AG08396 (cell line): ENCODE measurements around the gene PATJ.
"Not testable (repeated sequence)": the region's sequence is repeated elsewhere in the genome, so short reads cannot be mapped to it uniquely, and the experiment has no call there.

Source experiments
- DNase-seq: peaks from one replicate; pipeline ENCODE4 v3.0.0; 2012; ENCODE audit warnings: low spot score, mixed read lengths

The PATJ gene

DNA sequence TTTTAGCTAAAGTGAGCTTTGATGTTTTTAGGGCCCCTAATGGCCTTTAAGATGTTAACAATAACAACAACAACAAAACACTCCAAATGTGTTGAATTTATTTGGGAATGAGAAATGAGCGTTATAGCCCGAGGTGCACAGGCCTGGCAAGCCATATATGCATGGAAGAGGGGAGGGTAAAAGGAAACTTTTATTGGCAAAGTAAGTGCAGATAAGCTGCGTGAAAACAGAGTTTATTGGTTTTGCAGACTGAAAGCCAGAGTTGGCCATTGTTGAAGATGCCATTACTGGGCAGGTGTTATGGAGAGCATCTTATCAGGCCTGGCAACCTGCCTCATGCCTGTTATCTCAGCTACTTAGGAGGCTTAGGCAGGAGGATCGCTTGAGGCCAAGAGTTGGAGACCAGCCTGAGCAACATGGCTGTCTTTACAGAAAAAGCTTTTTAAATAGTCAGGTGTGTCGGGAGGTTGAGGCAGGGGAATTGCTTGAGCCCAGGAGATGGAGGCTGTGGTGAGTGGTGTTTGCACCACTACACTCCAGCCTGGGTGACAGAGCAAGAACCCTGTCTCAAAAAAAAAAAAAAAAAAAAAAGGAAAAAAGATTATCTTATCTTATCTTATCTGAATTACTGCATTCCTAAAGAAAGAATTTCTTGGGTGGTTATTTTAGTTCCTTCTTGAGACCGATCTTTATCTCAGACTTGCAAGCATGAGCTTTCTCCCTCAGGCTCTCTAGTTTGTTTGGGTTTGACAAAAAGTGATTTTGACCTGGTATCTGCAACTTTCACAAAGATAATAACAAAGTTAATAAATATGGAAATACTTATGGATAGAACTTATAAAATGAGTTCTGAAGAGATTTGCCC lies 1.7 kb downstream of the PATJ start:
- no peak for DNase-seq

DNA sequence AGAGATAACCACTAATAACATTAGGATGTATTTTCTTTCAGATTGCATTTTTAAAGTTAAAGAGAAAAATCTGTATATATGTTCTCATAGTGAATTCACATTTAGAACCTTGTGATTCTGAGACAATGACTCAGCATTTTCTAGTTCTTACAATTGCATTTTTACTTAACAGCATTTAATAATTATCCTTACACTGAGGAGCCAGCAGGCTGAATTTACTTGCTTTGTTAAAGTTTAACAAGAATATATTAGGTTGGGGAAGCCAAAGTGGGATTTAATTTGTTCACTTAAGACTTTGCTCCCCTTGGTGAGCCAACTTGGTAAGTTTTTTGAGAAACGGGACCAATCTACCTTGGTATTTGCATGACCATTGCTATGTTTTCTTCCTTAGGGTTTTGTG lies 4.5 kb downstream of the PATJ start:
- DNase-seq, result no peak

DNA sequence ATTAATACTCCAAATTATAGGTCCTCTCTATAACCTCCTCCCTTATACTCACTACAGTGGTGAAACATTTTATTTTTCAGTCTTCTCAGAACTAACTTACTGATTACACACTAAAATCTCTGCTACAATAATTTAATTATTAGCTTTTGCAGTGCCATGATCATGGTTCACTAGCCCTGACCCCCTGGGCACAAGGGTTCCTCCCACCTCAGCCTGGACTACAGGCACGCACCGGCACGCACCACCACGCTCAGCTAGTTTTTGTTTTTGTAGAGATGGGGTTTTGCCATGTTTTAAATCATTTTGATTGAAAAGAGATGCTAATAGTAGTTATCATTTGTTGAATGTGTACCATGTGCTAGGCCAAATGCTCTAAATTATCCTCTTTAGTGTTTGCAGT lies 6.3 kb downstream of the PATJ start:
- no peak for DNase-seq

DNA sequence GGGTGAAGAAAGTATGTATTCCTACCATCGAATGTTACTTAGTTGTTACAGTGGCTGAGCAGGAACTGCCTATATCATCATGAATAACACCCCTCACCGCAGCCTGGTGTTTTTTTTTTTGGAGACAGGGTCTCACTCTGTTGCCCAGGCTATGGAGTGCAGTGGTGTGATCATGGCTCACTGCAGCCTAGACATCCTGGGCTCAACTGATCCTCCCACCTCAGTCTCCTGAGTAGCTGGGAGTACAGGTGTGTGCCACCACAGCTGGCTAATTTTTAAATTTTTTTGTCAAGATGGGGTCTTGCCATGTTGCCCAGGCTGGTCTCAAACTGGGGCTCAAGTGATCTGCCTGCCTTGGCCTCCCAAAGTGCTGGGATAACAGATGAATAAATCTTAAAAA lies 7.3 kb downstream of the PATJ start:
- DNase-seq, result no peak

DNA sequence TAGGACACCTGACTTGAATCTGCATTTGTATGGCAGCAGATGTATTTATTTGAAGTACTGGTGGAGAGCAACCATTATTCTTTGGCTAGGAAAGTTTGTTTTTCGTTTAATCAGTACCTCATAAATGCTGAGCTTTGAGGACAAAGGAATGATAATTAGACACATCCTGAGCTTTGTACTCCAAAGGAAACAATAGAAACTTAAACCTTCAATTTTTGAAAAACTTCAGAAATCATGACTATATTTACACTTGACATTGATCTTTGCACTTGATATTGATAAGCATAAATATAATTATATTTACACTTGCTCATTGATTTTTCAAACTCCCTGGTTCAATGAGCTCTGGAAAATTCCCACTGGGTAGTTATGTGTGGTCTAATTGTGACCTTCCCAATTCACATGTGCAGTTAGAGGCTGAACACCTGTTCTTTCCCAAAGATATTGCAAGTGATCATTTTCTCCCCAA lies 10.7 kb downstream of the PATJ start:
- DNase-seq, result no peak

DNA sequence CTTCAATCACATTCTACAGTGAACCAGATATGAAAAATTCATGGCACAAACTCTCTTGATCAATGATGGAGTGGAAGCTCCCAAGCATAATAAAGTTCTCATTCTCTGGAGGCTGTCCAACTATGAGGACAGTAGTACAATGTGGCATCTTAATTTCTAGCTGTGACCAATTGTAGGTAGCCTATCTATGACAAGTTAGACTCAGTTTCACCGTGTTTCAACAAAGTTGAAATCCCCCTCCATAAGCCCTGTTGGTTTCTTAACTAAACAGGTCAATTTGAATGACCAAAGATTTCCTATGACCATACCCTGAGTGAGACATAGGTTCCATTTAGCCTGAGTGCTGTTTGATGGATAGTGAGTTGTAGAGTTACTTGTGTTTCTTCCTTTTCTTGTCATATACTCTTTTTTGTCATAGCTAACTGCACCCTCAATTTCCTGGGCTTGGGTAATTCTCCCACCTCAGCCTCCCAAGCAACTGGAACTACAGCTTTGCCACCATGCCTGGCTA lies 11.8 kb downstream of the PATJ start:
- no peak for DNase-seq

DNA sequence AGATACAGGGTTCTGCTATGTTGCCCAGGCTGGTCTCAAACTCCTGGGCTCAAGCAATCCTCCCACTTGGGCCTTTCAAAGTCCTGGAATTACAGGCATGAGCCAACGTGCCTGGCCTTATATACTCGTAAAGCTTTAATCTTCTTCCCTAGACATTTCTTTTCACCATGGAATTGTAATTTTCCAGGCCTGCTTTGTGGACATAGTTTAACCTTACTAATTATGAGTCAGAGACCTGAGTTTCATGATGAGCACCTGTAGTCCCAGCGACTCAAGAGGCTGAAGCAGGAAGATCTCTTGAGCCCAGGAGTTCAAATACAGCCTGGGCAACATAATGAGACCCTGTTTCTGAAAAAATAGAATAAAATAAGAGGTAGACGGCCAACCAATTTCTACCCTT lies 12.3 kb downstream of the PATJ start:
- DNase-seq, result no peak

DNA sequence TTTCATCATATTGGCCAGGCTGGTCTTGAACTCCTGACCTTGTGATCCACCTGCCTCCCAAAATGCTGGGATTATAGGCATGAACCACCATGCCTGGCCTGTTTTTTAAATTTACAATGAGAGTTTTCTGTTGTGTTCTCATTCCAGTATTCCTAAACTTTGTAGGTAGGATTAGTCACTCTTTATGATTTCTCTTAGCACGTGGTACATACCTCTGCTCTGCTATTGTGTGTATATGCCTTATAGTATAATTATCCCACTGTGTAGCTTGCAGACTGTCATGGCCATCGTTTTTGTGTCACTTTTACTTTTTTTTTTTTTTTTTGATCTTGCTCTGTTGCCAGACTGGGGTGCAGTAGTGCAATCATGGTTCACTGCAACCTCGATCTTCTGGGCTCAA lies 14.5 kb downstream of the PATJ start:
- no peak for DNase-seq

DNA sequence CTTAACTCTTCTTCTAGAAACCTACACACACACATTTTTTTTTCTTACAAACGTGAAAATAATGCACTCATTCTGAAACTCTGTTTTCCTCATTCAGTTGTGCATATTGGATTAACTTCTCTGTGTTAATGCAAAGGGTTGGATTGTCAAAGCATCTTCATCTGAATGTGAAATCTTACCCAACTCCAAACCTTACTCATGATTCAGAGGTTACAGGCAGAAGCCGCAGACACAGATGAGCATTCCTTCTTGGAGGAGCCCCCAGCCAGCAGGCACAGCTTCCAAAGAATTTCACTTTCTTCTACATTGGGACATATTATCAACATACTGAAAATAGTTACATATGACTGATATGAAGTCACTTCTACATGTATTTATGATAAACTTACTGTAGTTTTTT lies 15.7 kb downstream of the PATJ start:
- DNase-seq, result peak; percentile 38

DNA sequence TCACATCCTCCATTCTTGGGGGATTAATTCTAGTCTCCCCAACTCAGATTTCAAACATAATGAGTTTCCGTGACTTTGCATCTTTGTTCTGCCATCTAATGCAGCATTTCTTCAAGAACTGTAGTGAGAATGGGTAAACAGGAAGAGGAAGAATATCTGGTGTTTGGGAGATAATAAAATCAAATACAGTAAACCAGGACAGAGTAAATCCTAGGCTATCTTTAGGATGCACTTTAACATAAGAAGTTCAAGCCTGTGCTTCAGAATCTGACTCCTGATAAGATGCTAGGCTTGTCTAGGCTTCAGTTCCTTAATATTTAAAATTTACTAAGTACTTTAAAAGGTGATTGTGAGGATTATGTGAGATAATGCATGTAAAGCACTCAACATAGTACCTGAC lies 27.9 kb downstream of the PATJ start:
- DNase-seq, result no peak

DNA sequence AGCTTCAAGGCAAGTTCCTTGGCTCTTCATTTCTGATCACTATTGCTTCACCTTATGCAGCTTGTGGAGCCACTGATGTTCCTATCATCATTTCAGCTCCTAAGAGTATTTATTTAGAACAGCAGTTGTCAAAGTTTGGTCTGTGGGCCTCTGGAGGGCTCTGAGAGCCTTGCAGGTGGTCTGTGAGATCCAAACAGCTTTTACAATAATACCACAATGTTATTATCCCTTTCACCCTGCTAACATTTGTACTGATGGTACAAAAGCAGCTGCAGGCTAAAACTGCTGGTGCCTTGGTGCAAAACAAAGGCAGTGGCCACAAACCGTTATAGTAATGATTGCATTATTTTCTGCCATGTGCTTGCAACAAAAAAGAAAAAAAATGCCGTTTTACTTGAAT lies 33.8 kb downstream of the PATJ start:
- DNase-seq, result no peak

DNA sequence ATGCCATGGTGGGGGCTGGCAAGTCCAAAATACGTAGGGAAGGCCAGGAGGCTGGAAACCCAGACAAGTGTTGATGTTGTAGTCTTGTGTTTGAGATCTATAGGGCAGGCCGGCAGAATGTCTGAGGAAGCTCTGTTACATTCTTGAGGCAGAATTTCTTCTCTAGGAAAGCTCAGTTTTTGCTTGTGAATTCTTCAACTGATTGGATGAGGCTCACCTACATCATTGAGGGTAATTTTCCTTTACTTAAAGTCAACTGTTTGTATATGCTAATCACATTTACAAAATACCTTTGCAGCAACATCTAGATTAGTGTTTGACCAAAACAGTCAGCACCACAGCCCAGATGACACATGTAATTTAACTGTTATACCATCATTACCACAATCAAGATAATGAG lies 37.0 kb downstream of the PATJ start:
- DNase-seq, result no peak

DNA sequence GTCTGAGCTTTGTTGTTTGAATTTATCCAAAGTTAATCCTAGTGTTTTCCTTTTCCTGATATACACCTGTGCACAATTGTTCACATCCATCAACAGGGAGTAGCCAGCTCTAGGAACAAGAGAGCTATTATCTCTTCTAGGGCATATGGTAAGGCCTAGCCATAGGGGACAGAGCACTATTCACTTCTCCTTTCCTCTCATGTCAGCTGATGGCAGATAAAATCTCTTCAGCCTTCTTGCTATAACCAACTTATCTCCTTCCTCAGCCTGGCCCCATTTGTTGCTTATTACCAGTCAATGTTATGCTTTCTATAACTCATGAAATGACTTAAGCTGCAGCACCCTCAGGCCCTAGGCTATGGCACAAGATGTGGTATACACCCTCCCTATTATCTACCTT lies 38.9 kb downstream of the PATJ start:
- no peak for DNase-seq

DNA sequence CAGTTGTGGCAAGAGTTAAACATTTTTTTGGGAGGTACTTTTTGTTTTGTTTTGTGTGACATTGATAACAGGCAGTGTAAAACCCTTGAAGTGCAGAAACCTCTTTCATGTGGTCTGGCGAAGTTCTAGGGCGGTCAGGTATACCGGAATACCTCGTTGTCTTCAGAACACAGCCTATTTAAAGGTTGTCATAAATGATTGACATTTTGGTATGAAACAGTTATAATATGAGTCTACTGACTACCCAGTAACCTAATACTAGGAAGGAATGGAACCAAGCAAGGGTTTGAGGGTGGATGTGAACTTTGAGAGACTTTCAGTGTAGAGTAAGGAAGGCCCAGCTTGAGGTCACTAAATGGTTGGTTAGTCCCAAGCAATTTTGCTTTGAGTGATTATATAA lies 40.5 kb downstream of the PATJ start:
- no peak for DNase-seq

DNA sequence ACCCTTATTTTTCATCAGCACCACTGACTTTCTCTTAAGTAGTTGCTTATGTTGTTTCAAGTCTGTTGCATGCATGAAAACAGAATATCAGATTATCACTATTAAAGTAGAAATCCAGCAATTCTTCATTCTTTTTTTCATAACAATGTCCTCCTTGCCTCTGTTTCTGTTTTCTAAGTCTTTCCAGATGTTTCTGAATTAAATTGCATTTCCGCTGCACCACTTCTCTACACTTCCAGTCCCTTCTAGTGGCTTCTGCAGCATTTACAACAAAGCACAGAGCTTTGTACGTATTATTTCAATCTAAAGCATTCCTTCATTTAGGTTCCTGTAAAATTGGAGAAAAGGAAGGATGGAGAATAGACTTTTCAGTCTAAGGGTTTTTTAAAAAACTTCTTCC lies 42.4 kb downstream of the PATJ start:
- DNase-seq, result no peak

DNA sequence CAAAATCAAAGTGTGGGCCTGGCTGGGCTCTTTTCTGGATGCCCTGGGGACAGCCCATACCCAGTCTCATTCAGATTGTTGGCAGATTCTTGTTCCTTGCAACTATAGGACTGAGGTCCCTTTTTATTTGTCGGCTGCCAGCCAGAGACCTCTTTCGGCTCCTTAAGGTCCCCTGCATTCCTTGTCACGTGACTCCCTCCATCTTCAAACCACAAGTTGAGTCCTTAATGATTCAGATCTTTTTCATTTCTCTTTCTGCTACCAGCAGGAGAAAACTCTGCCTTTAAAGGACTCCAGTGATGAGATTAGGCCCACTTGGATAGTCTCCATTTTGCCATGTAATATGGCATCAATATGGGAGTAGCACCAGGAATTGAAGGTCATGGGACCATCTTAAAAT lies 48.6 kb downstream of the PATJ start:
- DNase-seq, result no peak

DNA sequence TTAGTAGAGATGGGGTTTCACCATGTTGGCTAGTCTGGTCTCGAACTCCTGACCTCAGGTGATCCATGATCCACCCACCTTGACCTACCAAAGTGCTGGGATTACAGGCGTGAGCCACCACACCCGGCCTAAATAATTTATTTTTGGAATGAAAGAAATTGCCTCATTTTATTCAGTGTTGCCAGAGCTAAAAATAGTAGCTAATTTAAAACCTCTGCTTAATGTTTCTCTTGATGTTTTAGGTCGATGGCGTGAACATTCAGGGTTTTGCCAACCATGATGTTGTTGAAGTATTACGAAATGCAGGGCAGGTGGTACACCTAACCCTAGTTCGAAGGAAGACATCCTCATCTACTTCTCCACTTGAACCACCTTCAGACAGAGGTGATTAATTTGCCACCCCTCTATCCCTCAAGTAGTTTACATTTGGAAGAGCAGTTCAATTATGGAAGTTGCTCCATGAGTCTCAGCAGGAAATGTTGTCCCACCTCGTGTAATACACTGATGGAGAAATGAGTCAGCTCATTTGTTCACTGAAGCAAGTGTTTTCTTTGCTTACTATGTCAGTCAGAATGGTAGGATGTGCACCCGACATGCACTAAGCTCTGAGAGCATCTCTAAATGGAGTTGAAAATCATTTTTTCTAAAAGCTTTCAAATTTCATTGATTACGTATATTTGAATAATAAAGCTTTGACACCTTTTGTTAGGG lies 54.9 kb downstream of the PATJ start:
- no peak for DNase-seq

DNA sequence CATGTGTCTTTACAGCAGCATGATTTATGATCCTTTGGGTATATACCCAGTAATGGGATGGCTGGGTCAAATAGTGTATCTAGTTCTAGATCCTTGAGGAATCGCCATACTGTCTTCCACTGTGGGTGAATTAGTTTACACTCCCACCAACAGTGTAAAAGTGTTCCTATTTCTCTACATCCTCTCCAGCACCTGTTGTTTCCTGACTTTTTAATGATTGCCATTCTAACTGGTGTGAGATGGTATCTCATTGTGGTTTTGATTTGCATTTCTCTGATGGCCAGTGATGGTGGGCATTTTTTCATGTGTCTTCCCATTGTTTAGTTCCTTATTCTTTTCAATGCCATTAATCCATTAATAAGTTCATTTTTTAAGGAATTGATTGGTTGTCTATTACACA lies 58.8 kb downstream of the PATJ start:
- not testable (repeated sequence) for DNase-seq

DNA sequence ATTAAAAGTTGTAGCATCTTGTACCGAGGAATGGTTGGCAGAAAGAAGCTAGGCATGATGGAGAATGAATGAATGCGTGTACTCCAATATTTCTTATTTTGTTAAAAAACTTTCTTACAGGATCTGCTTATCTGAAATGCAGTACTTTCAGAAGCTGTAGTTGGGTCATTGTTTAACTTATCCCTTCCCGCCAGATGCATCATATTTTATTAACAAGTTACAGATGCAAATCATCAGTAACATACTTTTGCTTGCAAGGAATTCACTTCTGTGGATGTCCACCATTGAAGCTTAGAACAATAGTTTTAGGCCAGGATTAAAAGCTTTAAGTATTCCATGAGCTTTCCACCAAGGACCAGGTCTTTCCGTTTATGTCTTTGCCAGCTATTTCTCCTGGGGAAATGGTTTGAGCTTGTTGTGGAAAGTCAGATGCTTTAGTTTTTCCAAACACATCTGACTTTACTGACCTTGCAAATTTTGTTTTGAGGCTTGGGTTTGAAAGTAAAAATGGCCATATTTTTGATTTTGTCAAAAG lies 65.4 kb downstream of the PATJ start:
- no peak for DNase-seq

DNA sequence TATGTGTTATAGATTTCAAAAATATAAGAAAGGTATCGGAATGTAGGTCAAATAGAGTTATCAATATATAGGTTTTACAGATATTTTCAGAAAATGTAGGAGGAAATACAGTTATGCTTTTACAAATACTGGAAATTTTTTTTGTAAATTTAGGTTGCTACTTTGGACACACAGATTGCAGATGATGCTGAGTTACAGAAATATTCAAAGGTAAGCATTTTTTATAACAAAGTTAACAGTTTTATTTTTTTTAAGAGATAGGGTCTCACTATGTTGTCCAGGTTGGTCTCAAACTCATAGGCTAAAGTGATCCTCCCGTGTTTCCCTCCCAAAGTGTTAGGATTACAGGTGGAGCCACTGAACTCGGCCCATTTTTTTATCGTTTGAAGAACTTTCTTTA lies 66.0 kb downstream of the PATJ start:
- DNase-seq, result no peak

DNA sequence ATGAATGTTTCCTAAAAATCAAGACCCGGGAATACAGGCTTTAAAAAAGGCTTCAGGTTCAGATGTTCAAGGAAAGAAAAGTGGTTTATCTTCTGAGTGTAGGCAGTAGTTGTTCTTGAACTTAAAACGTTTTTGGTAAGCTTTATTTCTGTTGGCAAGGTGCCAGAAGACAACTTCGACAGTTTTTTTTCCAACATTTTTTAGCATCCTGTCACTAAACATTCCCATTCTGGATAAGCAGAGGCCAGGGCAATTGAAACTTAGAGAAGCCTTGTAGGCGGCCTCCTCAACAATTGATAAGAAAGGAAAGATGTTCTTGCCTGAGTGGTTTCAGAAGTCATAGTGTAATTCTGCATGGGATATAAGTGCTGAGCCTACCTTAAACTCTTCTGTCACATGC lies 66.7 kb downstream of the PATJ start:
- peak; percentile 19 for DNase-seq

DNA sequence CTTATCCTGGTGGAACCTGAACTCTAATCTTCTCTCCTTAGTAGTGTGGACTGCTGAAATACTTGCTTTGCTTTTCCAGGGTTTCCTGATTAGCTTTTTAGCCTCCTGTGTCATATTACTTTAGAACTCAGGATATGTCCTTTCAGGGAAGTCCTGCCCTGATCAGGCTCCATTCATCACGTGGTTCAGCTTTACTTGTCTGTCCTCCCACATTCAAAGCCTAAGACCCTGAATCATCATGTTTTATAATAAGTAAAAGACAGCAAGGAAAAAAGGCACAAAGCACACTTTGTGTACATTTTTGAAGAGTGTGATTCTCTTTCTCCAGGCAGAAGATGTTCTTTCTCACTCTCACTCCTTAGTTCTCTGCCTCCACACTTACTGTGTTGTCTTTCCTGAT lies 70.6 kb downstream of the PATJ start:
- DNase-seq, result no peak

DNA sequence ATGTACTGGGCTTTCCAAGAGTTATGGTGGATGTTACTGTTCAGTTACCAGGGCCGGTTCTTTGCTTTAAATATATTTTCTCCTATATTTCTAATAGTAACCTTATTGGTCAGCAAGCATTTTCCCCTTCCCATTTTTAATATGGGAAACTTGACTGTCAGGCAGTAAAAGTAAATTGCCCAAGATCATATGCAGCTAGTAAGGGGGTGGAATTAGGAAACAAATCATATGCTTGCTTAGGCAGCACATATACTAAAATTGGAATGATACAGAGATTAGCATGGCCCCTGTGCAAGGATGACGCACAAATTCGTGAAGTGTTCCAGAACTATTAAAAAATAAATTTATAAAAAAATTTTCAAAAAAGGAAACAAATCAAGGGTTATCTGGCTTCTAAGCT lies 73.9 kb downstream of the PATJ start:
- no peak for DNase-seq
